Measurements from ENCODE around the gene SLC2A11.

GRCh38 chr22:23825246-23825905, 32.3 kb upstream of the SLC2A11 start:
- TF ChIP-seq EZH2 (IDR thresholded peaks at IDR 0.05; ENCODE audit: borderline replicate concordance, low read depth, low read length, poor library complexity, severe bottlenecking), result no peak
- no peak for TF ChIP-seq CTCF (conservative IDR thresholded peaks at IDR 0.05; ENCODE audit: low read depth, low read length)
